Ascending aorta (tissue), 2 donors: Measurements from ENCODE around the gene PDXK. TPM values are rescaled to one million over a fixed set of nuclear protein-coding genes. Genes with fewer than 3 reads are reported as not detected.
A peak's percentile ranks its signal among the peaks of the same experiment; 100 is the strongest.

Experiments used
- DNase-seq, 2 donors: peaks; one replicate each; pipeline ENCODE4 v3.0.0-alpha.2; 2019; ENCODE audit warnings: low spot score in 2 of 2
- H3K27ac ChIP-seq, 2 donors: fragments of 200-600 bp; sonication (generic); one replicate each; pipeline ENCODE4 v1.5.1; 2016 to 2017; ENCODE audit warnings: mild to moderate bottlenecking in 1 of 2
- H3K27me3 ChIP-seq: fragments of 200-600 bp; sonication (generic); one replicate; pipeline ENCODE4 v1.5.1; 2017
- H3K36me3 ChIP-seq, 2 donors: fragments of 200-600 bp; sonication (generic); one replicate each; pipeline ENCODE4 v1.5.1; 2016
- H3K4me1 ChIP-seq, 2 donors: fragments of 200-600 bp; sonication (generic); one replicate each; pipeline ENCODE4 v1.5.1; 2016 to 2017; ENCODE audit warnings: mild to moderate bottlenecking in 1 of 2
- H3K4me3 ChIP-seq, 2 donors: fragments of 200-600 bp; sonication (generic); one replicate each; pipeline ENCODE4 v1.5.1; 2016 to 2017; ENCODE audit warnings: mild to moderate bottlenecking in 1 of 2
- H3K9me3 ChIP-seq, 2 donors: fragments of 200-600 bp; sonication (generic); one replicate each; pipeline ENCODE4 v1.5.1; 2016
- intact Hi-C: fragments of 100-400 bp; cut with DNase I; formaldehyde crosslinking; loops from one replicate; pipeline ENCODE4 v1.15.1; 2023
- total RNA-seq: library from RNA; depleted of rRNA; stranded (reverse); fragments of >200 nt; gene quantifications from one replicate; pipeline ENCODE4 v1.1.0, GENCODE V29; 2016
- TF ChIP-seq, protein P1 (sequence below), 3 experiments: fragments of 200-600 bp in 2 of 3; fragments of 450-650 bp in 1 of 3; sonication (generic) in 2 of 3; IDR thresholded peaks; one replicate each; pipeline ENCODE4 v1.5.1; 2016 to 2019; ENCODE audit warnings: antibody characterized with exemption in 3 of 3, mild to moderate bottlenecking in 1 of 3, moderate library complexity in 1 of 3

The PDXK gene
- total RNA-seq, 1 donor from 2014 or later: 102 TPM

DNA sequence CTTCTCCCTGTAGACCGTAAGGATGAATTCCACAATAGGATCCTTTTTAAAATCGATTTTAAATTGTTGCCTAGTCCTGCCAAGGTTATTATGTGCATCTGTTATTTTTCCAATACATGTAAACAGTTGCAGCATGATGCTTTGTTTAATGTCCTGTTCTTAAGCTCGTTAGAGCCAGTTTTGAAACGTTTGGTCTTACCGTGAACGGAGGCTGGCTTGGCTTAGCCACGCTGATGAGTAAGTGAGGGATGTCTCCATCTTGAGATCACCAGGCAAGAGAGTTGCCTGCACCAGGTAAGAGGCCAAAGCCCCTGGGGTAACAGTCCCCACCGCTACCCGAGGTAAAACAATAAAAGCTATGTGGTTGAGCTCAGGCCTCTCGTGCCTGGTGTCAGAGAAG lies 39.9 kb downstream of the PDXK start:
- peak overlapping the region in 1 of 2 donors; percentile 11 for H3K4me3 ChIP-seq
- peak overlapping the region; percentile 71 to 81 for H3K27ac ChIP-seq
- no peaks in the 10 kb centered on the region for H3K27me3 ChIP-seq
- peaks cover 9 to 15% of the 10 kb centered on the region in 2 donors for H3K4me1 ChIP-seq
- TF ChIP-seq, protein P1, sequence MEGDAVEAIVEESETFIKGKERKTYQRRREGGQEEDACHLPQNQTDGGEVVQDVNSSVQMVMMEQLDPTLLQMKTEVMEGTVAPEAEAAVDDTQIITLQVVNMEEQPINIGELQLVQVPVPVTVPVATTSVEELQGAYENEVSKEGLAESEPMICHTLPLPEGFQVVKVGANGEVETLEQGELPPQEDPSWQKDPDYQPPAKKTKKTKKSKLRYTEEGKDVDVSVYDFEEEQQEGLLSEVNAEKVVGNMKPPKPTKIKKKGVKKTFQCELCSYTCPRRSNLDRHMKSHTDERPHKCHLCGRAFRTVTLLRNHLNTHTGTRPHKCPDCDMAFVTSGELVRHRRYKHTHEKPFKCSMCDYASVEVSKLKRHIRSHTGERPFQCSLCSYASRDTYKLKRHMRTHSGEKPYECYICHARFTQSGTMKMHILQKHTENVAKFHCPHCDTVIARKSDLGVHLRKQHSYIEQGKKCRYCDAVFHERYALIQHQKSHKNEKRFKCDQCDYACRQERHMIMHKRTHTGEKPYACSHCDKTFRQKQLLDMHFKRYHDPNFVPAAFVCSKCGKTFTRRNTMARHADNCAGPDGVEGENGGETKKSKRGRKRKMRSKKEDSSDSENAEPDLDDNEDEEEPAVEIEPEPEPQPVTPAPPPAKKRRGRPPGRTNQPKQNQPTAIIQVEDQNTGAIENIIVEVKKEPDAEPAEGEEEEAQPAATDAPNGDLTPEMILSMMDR (IDR thresholded peaks at IDR 0.05): no peak
- peaks cover 38 to 64% of the 10 kb centered on the region in 2 donors for H3K36me3 ChIP-seq
- DNase-seq: no peak
- intact Hi-C loops: loop anchor here (1.0 kb wide), 3 partner anchors 16 to 31 kb away; no protein-coding TSS in a partner anchor
- H3K9me3 ChIP-seq: no peaks in the 10 kb centered on the region

DNA sequence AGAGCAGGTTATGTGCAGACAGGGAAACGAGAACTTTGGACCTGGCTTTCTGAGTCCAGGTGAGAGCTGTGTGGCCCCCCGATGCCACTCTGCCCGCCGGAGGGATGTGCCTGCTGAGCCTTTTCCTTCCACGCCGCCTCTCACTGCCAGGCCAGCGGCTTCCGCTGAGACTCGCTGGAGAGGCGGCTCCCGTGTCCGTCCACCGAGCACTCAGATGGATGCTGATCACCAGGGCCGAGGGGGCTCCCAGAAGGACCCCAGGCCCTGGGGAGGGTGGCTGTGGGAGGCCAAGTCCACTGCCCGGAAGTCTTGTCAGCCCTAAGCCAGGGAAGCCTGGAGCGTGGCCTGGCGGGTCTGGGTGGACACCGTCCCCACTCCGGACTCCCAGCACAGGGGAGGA lies 40.7 kb downstream of the PDXK start:
- TF ChIP-seq, protein P1 (IDR thresholded peaks at IDR 0.05): no peak
- Histone ChIP-seq H3K27me3 (no peaks in the 10 kb centered on the region), H3K27ac (no peak overlapping the region), H3K36me3 (peaks cover 31 to 55% of the 10 kb centered on the region in 2 donors), H3K9me3 (no peaks in the 10 kb centered on the region), H3K4me3 (no peak overlapping the region), H3K4me1 (peaks cover 9 to 15% of the 10 kb centered on the region in 2 donors)
- intact Hi-C loops: no loop called here
- DNase-seq: no peak

DNA sequence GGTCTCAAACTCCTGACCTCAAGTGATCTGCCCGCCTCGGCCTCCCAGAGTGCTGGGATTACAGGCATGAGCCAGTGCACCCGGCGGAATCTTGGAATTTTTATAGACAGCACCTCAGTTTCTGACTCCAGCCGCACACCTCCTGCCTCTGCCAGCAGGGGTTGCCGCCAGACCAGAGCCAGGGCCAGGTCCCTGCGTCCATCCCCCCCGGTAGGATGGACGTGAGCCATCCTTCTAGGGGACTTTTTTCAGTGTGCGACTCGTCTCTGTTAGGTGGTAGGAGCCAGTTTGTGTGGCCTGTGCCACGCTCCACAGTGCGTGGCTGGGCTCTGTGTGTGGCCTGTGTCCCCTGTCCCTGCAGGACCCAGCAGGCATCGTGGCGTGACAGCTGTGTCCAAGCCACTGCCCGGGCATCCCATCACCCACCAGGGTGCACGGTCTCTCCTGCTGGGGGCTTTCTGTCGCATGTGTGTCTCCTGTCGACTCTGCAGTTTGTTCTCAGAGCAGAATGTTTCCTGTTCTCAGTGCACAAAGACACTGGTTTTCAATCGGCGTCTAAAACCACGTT lies 41.5 kb downstream of the PDXK start:
- Histone ChIP-seq H3K36me3 (peaks cover 25 to 48% of the 10 kb centered on the region in 2 donors), H3K27me3 (no peaks in the 10 kb centered on the region)
- intact Hi-C loops: no loop called here

DNA sequence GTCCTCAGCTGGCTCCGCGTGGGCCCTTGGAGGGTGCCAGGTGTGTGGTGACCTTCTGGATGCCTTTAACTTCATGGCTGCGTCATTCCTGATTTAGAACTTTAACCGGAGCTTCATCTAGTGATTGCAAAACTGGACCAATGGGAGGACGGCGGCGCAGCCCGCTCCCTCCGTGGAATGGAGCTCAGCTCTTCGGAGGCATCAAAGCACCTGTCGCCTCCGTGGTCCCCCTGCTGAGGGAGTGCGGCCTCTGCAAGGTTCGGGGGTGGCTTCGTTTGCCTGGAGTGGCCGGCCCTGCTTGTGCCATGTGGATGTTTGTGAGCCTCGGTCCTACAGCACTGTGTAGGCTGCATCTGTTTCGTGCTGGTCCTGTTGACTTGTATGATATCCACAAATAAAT lies 43.0 kb downstream of the PDXK start:
- Histone ChIP-seq H3K27ac (no peak overlapping the region), H3K9me3 (no peaks in the 10 kb centered on the region), H3K27me3 (no peaks in the 10 kb centered on the region), H3K4me1 (peaks cover 9 to 10% of the 10 kb centered on the region in 2 donors), H3K4me3 (no peak overlapping the region), H3K36me3 (peaks cover 12 to 34% of the 10 kb centered on the region in 2 donors)
- TF ChIP-seq, protein P1 (IDR thresholded peaks at IDR 0.05): no peak
- no peak for DNase-seq
- intact Hi-C loops: no loop called here

More for the DNA sequence above, 41.5 kb downstream of the PDXK start:
- H3K4me3 ChIP-seq: no peak overlapping the region
- TF ChIP-seq, protein P1 (IDR thresholded peaks at IDR 0.05): no peak
- H3K9me3 ChIP-seq: no peaks in the 10 kb centered on the region
- H3K4me1 ChIP-seq: peaks cover 9 to 15% of the 10 kb centered on the region in 2 donors
- DNase-seq: no peak
- no peak overlapping the region for H3K27ac ChIP-seq

DNA sequence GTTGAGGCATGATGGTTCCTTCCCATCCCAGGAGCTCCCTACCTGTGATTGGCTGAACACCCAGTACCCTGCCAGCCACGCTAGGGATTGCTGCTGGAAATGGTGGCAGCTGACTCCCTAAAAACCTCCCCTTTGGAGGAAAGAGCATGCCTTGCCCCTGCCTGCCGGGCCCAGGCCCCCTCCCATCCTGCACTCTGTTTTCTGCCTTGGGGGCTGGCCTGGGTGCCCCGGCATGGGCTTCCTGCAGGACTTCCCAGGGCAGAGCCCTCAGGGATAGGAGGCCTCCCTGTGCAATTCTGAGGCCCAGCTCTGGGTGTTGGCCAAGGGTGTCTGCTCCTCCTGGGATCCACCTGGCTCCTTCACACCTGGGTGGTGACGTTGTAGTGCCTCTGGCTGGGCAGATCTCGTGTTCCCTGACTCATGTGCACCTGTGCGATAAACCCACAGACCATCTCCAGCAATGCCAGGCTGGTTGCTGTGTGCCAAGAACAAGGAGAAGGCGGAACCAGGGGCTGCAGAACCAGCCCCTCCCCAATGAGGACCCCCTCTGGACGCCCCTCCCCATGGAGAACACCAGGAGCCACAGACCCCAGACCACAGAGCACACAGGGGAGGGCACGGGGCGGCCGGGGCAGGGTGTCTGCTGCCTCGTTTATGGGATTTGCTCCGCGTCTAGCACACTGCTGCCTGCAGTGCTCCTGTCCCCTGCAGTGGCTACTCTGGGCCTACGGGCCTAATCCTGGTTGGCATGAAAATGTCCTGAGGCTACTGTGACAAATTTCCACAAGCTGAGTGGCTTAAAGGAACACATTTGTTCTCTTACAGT lies 43.6 kb downstream of the PDXK start:
- H3K4me1 ChIP-seq: peaks cover 4% of the 10 kb centered on the region in 2 donors
- H3K9me3 ChIP-seq: no peaks in the 10 kb centered on the region
- TF ChIP-seq, protein P1 (IDR thresholded peaks at IDR 0.05): no peak
- intact Hi-C loops: no loop called here
- H3K36me3 ChIP-seq: peaks cover 12 to 31% of the 10 kb centered on the region in 2 donors
- H3K27me3 ChIP-seq: no peaks in the 10 kb centered on the region
- no peak for DNase-seq
- H3K27ac ChIP-seq: no peak overlapping the region
- no peak overlapping the region for H3K4me3 ChIP-seq
